Heart left ventricle (tissue), 16 donors: ENCODE results near the gene FAM170A. TPM values are rescaled to one million over a fixed set of nuclear protein-coding genes. Genes with fewer than 3 reads are reported as not detected.

ENCODE experiments used
- ATAC-seq, 4 donors: fragments of 200-7000 bp; cut with Tn5 transposase; one replicate each; pipeline ENCODE4 v1.9.1; 2020 to 2022; ENCODE audit warnings: moderate library complexity in 4 of 4, mild to moderate bottlenecking in 3 of 4, moderate number of reproducible peaks in 1 of 4
- DNase-seq, 5 donors: peaks; one replicate each; pipeline ENCODE4 v3.0.0-alpha.2; 2020
- H3K27ac ChIP-seq, 12 donors: fragments of 200-600 bp; sonication (generic) in 4 of 12; one replicate each; pipeline versions ENCODE4 v1.5.0 to v1.8.0; 2016 to 2022; ENCODE audit warnings: mild to moderate bottlenecking in 2 of 12
- H3K27me3 ChIP-seq, 9 donors: fragments of 200-600 bp; sonication (generic) in 2 of 9; one replicate each; pipeline versions ENCODE4 v1.5.1 to v1.8.0; 2016 to 2022; ENCODE audit warnings: mild to moderate bottlenecking in 3 of 9
- H3K36me3 ChIP-seq, 9 donors: fragments of 200-600 bp; sonication (generic) in 2 of 9; one replicate each; pipeline versions ENCODE4 v1.5.0 to v1.8.0; 2018 to 2022; ENCODE audit warnings: mild to moderate bottlenecking in 2 of 9
- H3K4me1 ChIP-seq, 12 donors: fragments of 200-600 bp; sonication (generic) in 4 of 12; one replicate each; pipeline versions ENCODE4 v1.5.0 to v1.8.0; 2016 to 2022; ENCODE audit warnings: mild to moderate bottlenecking in 3 of 12
- H3K4me3 ChIP-seq, 12 donors: fragments of 200-600 bp; sonication (generic) in 4 of 12; one replicate each; pipeline versions ENCODE4 v1.5.0 to v1.8.0; 2017 to 2022; ENCODE audit warnings: mild to moderate bottlenecking in 9 of 12, moderate library complexity in 4 of 12
- H3K9me3 ChIP-seq, 12 donors: fragments of 200-600 bp; sonication (generic) in 4 of 12; one replicate each; pipeline versions ENCODE4 v1.5.0 to v1.8.0; 2016 to 2022; ENCODE audit warnings: mild to moderate bottlenecking in 1 of 12
- CTCF ChIP-seq, 12 donors: fragments of 200-600 bp; sonication (generic) in 4 of 12; IDR thresholded peaks; one replicate each; pipeline versions ENCODE4 v1.5.0 to v1.8.0; 2018 to 2022; ENCODE audit warnings: antibody characterized with exemption in 12 of 12, mild to moderate bottlenecking in 5 of 12
- POLR2A ChIP-seq, 2 donors: fragments of 450-650 bp; IDR thresholded peaks; one replicate each; pipeline ENCODE4 v1.6.1; 2017; ENCODE audit warnings: antibody characterized with exemption in 2 of 2, mild to moderate bottlenecking in 2 of 2, moderate library complexity in 2 of 2
- whole genome bisulfite sequencing, 4 donors: extraction: QIAGEN DNeasy Blood & Tissue Kit in 2 of 4; methylation state at CpG; one replicate each; pipeline versions ENCODE4 v1.1.5 to v1.1.7; 2013 to 2018; 5-methylcytosine and 5-hydroxymethylcytosine counted together
- intact Hi-C, 10 donors: fragments of 100-400 bp; cut with DNase I; formaldehyde crosslinking; loops; one replicate each; pipeline versions ENCODE4 v1.11.1 to v1.14.2; 2022
- polyA plus RNA-seq, 2 donors: library from polyadenylated mRNA; stranded (reverse); fragments of 200-250 nt; gene quantifications; one replicate each; pipeline ENCODE4 v1.2.3, GENCODE V29; 2013
- total RNA-seq, 9 donors: library from RNA; depleted of rRNA in 2 of 9; stranded (reverse); fragments of >200 nt in 2 of 9; fragmentation: NEBNext Ultra II Directional in 3 of 9; extraction: Animal tissue kit (Norgen Biotek cat#: 25700) in 3 of 9; gene quantifications; one replicate each; pipeline versions ENCODE4 v1.1.0 to v1.2.4, GENCODE V29; 2016 to 2023
- donor health status: ischemic (EF 13 %, LVEDD 7.1; RV severe dilation, severe dysfunction).
- donor health status: healthy with polysubstance abuse.
- donor health status: DM: no; HTN: yes; CAD: no.
- donor health status: DM: no; HTN: no; CAD: no.
- donor health status: ischemic (EF 25% LVEDD 6.9; RV normal size, moderate dysfunction).
- donor health status: ischemic (EF 25% LVEDD 5.7; RV mildly dilated, moderate dysfunction).
- donor health status: healthy.
- donor health status: DM: yes; HTN: yes; CAD: no.
- donor health status: ischemic (EF 35%, LVEDD 5.7; RV mildly dilated, moderate dysfunction).
- donor health status: nonischemic (EF 11% LVEDD 7.7; RV severe dilation, severe dysfunction).
- donor health status: DM: yes; HTN: yes; CAD: no.
- donor health status: PGD.
- donor health status: ischemic (EF 29% LVEDD 5.4; RV normal size, mild dysfunction).
- donor health status: nonischemic (EF 23%, LVEDD 6.1; RV moderate dilation, normal function).

FAM170A gene
- total and polyA plus RNA-seq, 11 donors: not detected

GRCh38 chr5:119681734-119682133 is 52.4 kb downstream of the FAM170A start:
- H3K9me3 ChIP-seq: no peaks in the 10 kb centered on the region
- TF ChIP-seq POLR2A (IDR thresholded peaks at IDR 0.05) (no peak), CTCF (IDR thresholded peaks at IDR 0.05) (no peak)
- 70 to 80% (median 75%) methylated on average over 2 of the region's 2 CpGs for WGBS, 4 donors
- no peak overlapping the region for H3K27ac ChIP-seq
- ATAC-seq: no peak
- no peaks in the 10 kb centered on the region for H3K27me3 ChIP-seq
- DNase-seq: no peak
- intact Hi-C loops: no loop called here
- H3K4me3 ChIP-seq: no peak overlapping the region
- H3K4me1 ChIP-seq: no peaks in the 10 kb centered on the region
- H3K36me3 ChIP-seq: no peaks in the 10 kb centered on the region

- H3K36me3 ChIP-seq: no peaks in the 10 kb centered on the region
- TF ChIP-seq CTCF (IDR thresholded peaks at IDR 0.05): no peak
- no peak for TF ChIP-seq POLR2A (IDR thresholded peaks at IDR 0.05)
- no peaks in the 10 kb centered on the region for H3K9me3 ChIP-seq
- DNase-seq (no peak), ATAC-seq (no peak)
- H3K27me3 ChIP-seq: no peaks in the 10 kb centered on the region
- no peak overlapping the region for H3K4me3 ChIP-seq
- H3K4me1 ChIP-seq: no peaks in the 10 kb centered on the region
- intact Hi-C loops: no loop called here
- 56 to 79% (median 75%) methylated on average over 1 of the region's 1 CpG for WGBS, 4 donors
- no peak overlapping the region for H3K27ac ChIP-seq
These were observed 53.0 kb downstream of the FAM170A start for GRCh38 chr5:119682372-119682771.

Other genes starting within 250 kb of the FAM170A start
- gene HSD17B4, start 177.1 kb upstream of the FAM170A start, total RNA-seq: 100 to 1,000 TPM; 156 to 277 (median 230) TPM
- 100 to 1,000 TPM; 112 to 194 TPM for gene HSD17B4, start 177.1 kb upstream of the FAM170A start, polyA plus RNA-seq